Measurements from ENCODE around the gene NUP214. TPM values are rescaled to one million over a fixed set of nuclear protein-coding genes. Genes with fewer than 3 reads are reported as not detected.

The NUP214 gene
- total RNA-seq, 1 experiment from 2014 or later, result 52.3 TPM

DNA sequence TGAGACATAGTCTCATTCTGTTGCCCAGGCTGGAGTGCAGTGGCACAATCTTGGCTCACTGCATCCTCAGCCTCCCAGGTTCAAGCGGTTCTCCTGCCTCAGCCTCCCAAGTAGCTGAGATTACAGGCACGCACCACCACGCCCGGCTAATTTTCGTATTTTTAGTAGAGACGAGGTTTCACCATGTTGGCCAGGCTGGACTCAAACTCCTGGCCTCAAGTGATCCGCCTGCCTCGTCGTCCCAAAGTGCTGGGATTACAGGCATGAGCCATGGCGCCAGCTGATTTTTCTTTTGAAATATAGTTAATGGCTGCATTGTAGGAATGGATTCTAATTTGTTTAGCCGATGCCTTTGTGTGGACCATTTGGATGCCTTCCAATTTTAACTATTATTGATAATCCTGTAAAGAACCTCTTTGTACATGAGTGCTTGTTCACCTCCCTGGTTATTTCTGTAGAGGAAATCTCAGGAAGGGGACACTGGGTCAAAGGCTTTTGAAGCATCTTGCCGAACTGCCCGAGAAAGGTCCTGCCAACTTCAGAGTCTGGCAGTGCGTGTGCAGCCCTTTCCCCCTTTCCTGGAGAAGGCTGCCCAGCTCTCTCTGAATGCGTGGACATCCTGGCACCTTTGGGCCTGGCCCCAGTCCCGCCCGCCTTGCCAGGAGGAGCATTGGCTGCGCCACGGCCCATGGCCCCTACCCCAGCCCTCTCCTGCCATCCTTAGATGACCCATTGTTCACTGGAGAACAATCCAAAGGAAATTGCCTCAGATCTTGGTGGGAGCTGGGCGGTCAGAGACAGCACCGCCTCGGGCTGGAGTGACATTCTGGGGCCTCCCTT is 8.9 kb upstream of the NUP214 start:
- BruUV-seq (replicated peaks), result no TSS peak
- H3K36me3 Mint-ChIP-seq (ENCODE audit: insufficient read depth, unreplicated experiment), result peaks cover 9% of the 10 kb centered on the region

DNA sequence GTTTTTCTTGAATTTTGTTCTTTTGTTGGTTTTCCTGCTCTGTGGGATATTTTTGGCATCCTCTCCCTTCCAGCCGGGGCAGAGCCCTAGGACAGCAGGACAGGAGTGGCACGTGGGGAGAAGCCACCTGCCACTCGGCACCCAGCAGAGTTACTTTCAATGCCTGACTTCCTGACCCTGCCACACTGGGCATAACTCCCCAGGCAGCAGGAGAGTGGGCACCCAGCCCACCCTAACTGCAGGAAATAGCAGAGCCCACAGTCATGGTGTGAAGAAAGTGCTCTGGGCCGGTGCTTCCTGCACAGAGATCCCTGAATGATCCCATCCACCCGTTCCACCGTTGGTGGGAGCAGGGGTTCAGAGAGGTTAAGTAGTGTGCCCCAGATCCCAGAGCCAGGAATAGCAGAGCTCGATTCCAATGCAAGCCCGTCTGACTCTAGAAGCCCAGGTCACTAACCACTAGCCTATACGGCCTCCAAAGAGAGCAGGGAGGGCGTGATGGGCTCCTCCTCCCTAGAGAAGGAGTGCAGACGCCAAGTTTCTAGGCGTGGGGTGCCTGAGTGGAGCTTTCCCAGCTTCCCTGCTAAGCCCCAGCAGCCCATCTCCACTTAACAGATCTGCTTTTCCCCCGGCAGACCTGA is 8.1 kb upstream of the NUP214 start:
- TF ChIP-seq, protein P1, sequence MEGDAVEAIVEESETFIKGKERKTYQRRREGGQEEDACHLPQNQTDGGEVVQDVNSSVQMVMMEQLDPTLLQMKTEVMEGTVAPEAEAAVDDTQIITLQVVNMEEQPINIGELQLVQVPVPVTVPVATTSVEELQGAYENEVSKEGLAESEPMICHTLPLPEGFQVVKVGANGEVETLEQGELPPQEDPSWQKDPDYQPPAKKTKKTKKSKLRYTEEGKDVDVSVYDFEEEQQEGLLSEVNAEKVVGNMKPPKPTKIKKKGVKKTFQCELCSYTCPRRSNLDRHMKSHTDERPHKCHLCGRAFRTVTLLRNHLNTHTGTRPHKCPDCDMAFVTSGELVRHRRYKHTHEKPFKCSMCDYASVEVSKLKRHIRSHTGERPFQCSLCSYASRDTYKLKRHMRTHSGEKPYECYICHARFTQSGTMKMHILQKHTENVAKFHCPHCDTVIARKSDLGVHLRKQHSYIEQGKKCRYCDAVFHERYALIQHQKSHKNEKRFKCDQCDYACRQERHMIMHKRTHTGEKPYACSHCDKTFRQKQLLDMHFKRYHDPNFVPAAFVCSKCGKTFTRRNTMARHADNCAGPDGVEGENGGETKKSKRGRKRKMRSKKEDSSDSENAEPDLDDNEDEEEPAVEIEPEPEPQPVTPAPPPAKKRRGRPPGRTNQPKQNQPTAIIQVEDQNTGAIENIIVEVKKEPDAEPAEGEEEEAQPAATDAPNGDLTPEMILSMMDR (IDR thresholded peaks at IDR 0.05; ENCODE audit: insufficient read depth in 1 of 2, low read depth in 1 of 2, low read length in 1 of 2, severe bottlenecking in 1 of 2, unreplicated experiment in 1 of 2), result no peak
- ChIA-PET CTCF (no interaction called here), POLR2A (no interaction called here)
- no peaks in the 10 kb centered on the region for H3K4me1 Mint-ChIP-seq (ENCODE audit: low read depth, unreplicated experiment)
- H3K9me3 Mint-ChIP-seq (ENCODE audit: unreplicated experiment), result no peaks in the 10 kb centered on the region
- intact Hi-C loops (cut with micrococcal nuclease; ENCODE audit: unreplicated experiment), result no loop called here
- H3K4me3 Mint-ChIP-seq (ENCODE audit: unreplicated experiment), result no peak overlapping the region
- Histone ChIP-seq H3K27me3 (replicated peaks; ENCODE audit: control insufficient read depth, insufficient read depth, low read length) (no peaks in the 10 kb centered on the region), H3K4me3 (ENCODE audit: low read depth, low read length) (no peak overlapping the region), H3K9me3 (no peaks in the 10 kb centered on the region), H3K36me3 (ENCODE audit: control insufficient read depth, insufficient read depth, low read length) (no peaks in the 10 kb centered on the region), H3K4me1 (no peaks in the 10 kb centered on the region)
- no peak for DNase-seq
- H3K27ac Mint-ChIP-seq (ENCODE audit: unreplicated experiment), result no peak overlapping the region
- no peaks in the 10 kb centered on the region for H3K27me3 Mint-ChIP-seq (ENCODE audit: insufficient read depth, unreplicated experiment)
- peaks cover 6% of the 10 kb centered on the region for H3K36me3 Mint-ChIP-seq (ENCODE audit: insufficient read depth, unreplicated experiment)
- no TSS peak for BruUV-seq (replicated peaks)

More for the DNA sequence above, 8.9 kb upstream of the NUP214 start:
- POLR2A ChIA-PET, result no interaction called here
- Histone ChIP-seq H3K36me3 (ENCODE audit: control insufficient read depth, insufficient read depth, low read length) (no peaks in the 10 kb centered on the region), H3K4me1 (no peaks in the 10 kb centered on the region), H3K9me3 (no peaks in the 10 kb centered on the region), H3K4me3 (ENCODE audit: low read depth, low read length) (no peak overlapping the region), H3K27me3 (replicated peaks; ENCODE audit: control insufficient read depth, insufficient read depth, low read length) (no peaks in the 10 kb centered on the region)
- intact Hi-C loops (cut with micrococcal nuclease; ENCODE audit: unreplicated experiment), result no loop called here
- DNase-seq, result no peak
- CTCF ChIA-PET, result no interaction called here
- no peaks in the 10 kb centered on the region for H3K27me3 Mint-ChIP-seq (ENCODE audit: insufficient read depth, unreplicated experiment)
- H3K4me3 Mint-ChIP-seq (ENCODE audit: unreplicated experiment), result no peak overlapping the region
- TF ChIP-seq, protein P1 (IDR thresholded peaks at IDR 0.05; ENCODE audit: insufficient read depth in 1 of 2, low read depth in 1 of 2, low read length in 1 of 2, severe bottlenecking in 1 of 2, unreplicated experiment in 1 of 2), result no peak
- H3K4me1 Mint-ChIP-seq (ENCODE audit: low read depth, unreplicated experiment), result no peaks in the 10 kb centered on the region
- H3K9me3 Mint-ChIP-seq (ENCODE audit: unreplicated experiment), result no peaks in the 10 kb centered on the region
- no peak overlapping the region for H3K27ac Mint-ChIP-seq (ENCODE audit: unreplicated experiment)

DNA sequence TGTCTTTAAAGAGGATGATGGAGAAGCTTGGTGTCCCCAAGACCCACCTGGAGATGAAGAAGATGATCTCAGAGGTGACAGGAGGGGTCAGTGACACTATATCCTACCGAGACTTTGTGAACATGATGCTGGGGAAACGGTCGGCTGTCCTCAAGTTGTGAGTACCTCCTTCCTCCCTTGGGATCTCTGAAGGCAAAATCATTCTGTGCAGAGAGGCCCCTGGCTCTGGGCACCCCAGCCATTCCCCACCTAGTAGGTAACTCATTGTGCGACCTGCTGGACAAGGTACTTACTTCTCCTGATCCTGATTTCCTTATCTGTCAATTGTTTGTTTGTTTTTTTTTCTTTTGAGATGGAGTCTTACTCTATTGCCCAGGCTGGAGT is 7.6 kb upstream of the NUP214 start:
- no peaks in the 10 kb centered on the region for H3K4me1 Mint-ChIP-seq (ENCODE audit: low read depth, unreplicated experiment)
- CTCF ChIA-PET, result no interaction called here
- H3K9me3 Mint-ChIP-seq (ENCODE audit: unreplicated experiment), result no peaks in the 10 kb centered on the region
- H3K27me3 ChIP-seq (replicated peaks; ENCODE audit: control insufficient read depth, insufficient read depth, low read length), result no peaks in the 10 kb centered on the region
- no peaks in the 10 kb centered on the region for H3K36me3 ChIP-seq (ENCODE audit: control insufficient read depth, insufficient read depth, low read length)
- H3K27me3 Mint-ChIP-seq (ENCODE audit: insufficient read depth, unreplicated experiment), result no peaks in the 10 kb centered on the region
- no peak overlapping the region for H3K4me3 Mint-ChIP-seq (ENCODE audit: unreplicated experiment)
- no peaks in the 10 kb centered on the region for H3K4me1 ChIP-seq
- peaks cover 7% of the 10 kb centered on the region for H3K36me3 Mint-ChIP-seq (ENCODE audit: insufficient read depth, unreplicated experiment)
- no TSS peak for BruUV-seq (replicated peaks)
- H3K27ac Mint-ChIP-seq (ENCODE audit: unreplicated experiment), result no peak overlapping the region
- intact Hi-C loops (cut with micrococcal nuclease; ENCODE audit: unreplicated experiment), result no loop called here
- no peak for DNase-seq
- no peaks in the 10 kb centered on the region for H3K9me3 ChIP-seq
- TF ChIP-seq, protein P1 (IDR thresholded peaks at IDR 0.05; ENCODE audit: insufficient read depth in 1 of 2, low read depth in 1 of 2, low read length in 1 of 2, severe bottlenecking in 1 of 2, unreplicated experiment in 1 of 2), result no peak
- H3K4me3 ChIP-seq (ENCODE audit: low read depth, low read length), result no peak overlapping the region
- POLR2A ChIA-PET, result no interaction called here
